Spleen (tissue), 7 donors: ENCODE measurements around the gene PLSCR2.

Experiments used
- CTCF ChIP-seq, 11 experiments: fragments of 200-600 bp in 7 of 11; fragments of 450-650 bp in 4 of 11; sonication (generic) in 4 of 11; IDR thresholded peaks in 8 of 11; conservative IDR thresholded peaks in 3 of 11; 1 replicate in 7 of 11; 2 replicates in 4 of 11; pipeline versions ENCODE4 v1.4.0 to v1.8.0; 2016 to 2021; ENCODE audit warnings: antibody characterized with exemption in 11 of 11, inconsistent platforms in 4 of 11, mild to moderate bottlenecking in 1 of 11
- POLR2A ChIP-seq, 3 donors: fragments of 450-650 bp; IDR thresholded peaks; one replicate each; pipeline ENCODE4 v1.5.1; 2017; ENCODE audit warnings: antibody characterized with exemption in 3 of 3, mild to moderate bottlenecking in 1 of 3
- donor health status: DM: no; HTN: no; CAD: no; lungs with moderate emphysema.
- donor health status: DM: no; HTN: no; CAD: no.
- donor health status: DM: no; HTN: no; CAD: no.

- TF ChIP-seq CTCF (IDR thresholded peaks at IDR 0.05 in 8 of 11, conservative IDR thresholded peaks at IDR 0.05 in 3 of 11) (no peak), POLR2A (IDR thresholded peaks at IDR 0.05) (no peak)
These were observed 27.4 kb upstream of the PLSCR2 start for GRCh38 chr3:146496726-146497125.
